ENCODE data around the gene TP53I13. TPM values are rescaled to one million over a fixed set of nuclear protein-coding genes. Genes with fewer than 3 reads are reported as not detected.
A peak's percentile ranks its signal among the peaks of the same experiment; 100 is the strongest.

The TP53I13 gene
- total and polyA plus RNA-seq, 4 experiments from 2014 or later: 31.5 to 158 (median 98.1) TPM

- Histone ChIP-seq H3K9me3 (ENCODE audit: control insufficient read depth in 1 of 2, low read length in 2 of 2) (no peaks in the 10 kb centered on the region), H3K27ac (ENCODE audit: low read depth, low read length) (no peak overlapping the region), H3K27me3 (ENCODE audit: insufficient read depth, low read length) (no peaks in the 10 kb centered on the region), H3K4me1 (ENCODE audit: insufficient read depth, low read length) (peaks cover 5% of the 10 kb centered on the region), H3K4me3 (ENCODE audit: low read length in 2 of 2) (no peak overlapping the region), H3K36me3 (ENCODE audit: insufficient read depth, low read length) (peaks cover 36% of the 10 kb centered on the region)
- Mint-ChIP-seq H3K27ac (no peak overlapping the region), H3K27me3 (no peaks in the 10 kb centered on the region), H3K4me1 (peaks cover 3 to 13% (median 9%) of the 10 kb centered on the region in 4 donors), H3K9me3 (no peaks in the 10 kb centered on the region), H3K36me3 (peaks cover 12 to 46% of the 10 kb centered on the region in 2 donors), H3K4me3 (no peak overlapping the region)
- no peak for DNase-seq
- CTCF ChIA-PET (ENCODE audit: partially characterized antibody): interaction anchor here (0.9 to 28.5 kb wide), 5 partner anchors 10 to 207 kb away, joined by 3 to 523 read pairs (median 10); partner anchors contain the start of genes ANKRD13B and CORO6
- POLR2A ChIA-PET (ENCODE audit: partially characterized antibody): interaction anchor here (0.8 to 12.9 kb wide), 5 partner anchors 9 to 40 kb away, joined by 3 to 127 read pairs (median 21); partner anchors contain the start of genes ABHD15, ANKRD13B and TP53I13
- intact Hi-C loops (cut with micrococcal nuclease): loop anchor here (10.0 kb wide), 1 partner anchor 202 kb away; no protein-coding TSS in a partner anchor
Measured at GRCh38 chr17:29576214-29577000, 7.9 kb downstream of the TP53I13 start.

- POLR2A ChIA-PET (ENCODE audit: partially characterized antibody): interaction anchor here (1.0 to 12.9 kb wide), 5 partner anchors 10 to 39 kb away, joined by 3 to 127 read pairs (median 21); partner anchors contain the start of genes ABHD15, ANKRD13B and TP53I13
- CTCF ChIA-PET (ENCODE audit: partially characterized antibody): interaction anchor here (1.0 to 28.5 kb wide), 3 partner anchors 9 to 40 kb away, joined by 3 to 523 read pairs (median 105); partner anchors contain the start of genes ANKRD13B and CORO6
- H3K4me1 ChIP-seq (ENCODE audit: insufficient read depth, low read length): peaks cover 5% of the 10 kb centered on the region
- no peak overlapping the region for H3K4me3 ChIP-seq (ENCODE audit: low read length in 2 of 2)
- intact Hi-C loops (cut with micrococcal nuclease): loop anchor here (10.0 kb wide), 1 partner anchor 202 kb away; no protein-coding TSS in a partner anchor
- H3K27me3 ChIP-seq (ENCODE audit: insufficient read depth, low read length): no peaks in the 10 kb centered on the region
- H3K9me3 ChIP-seq (ENCODE audit: control insufficient read depth in 1 of 2, low read length in 2 of 2): no peaks in the 10 kb centered on the region
- Mint-ChIP-seq H3K27me3 (no peaks in the 10 kb centered on the region), H3K9me3 (no peaks in the 10 kb centered on the region), H3K27ac (no peak overlapping the region), H3K4me1 (peaks cover 3 to 13% (median 7%) of the 10 kb centered on the region in 4 donors), H3K4me3 (no peak overlapping the region), H3K36me3 (peaks cover 12 to 48% of the 10 kb centered on the region in 2 donors)
- no peak overlapping the region for H3K27ac ChIP-seq (ENCODE audit: low read depth, low read length)
- H3K36me3 ChIP-seq (ENCODE audit: insufficient read depth, low read length): peaks cover 41% of the 10 kb centered on the region
- DNase-seq: no peak
Measured at GRCh38 chr17:29577001-29577370, 8.5 kb downstream of the TP53I13 start.

- H3K9me3 ChIP-seq (ENCODE audit: control insufficient read depth in 1 of 2, low read length in 2 of 2): no peaks in the 10 kb centered on the region
- H3K27ac ChIP-seq (ENCODE audit: low read depth, low read length): no peak overlapping the region
- H3K4me3 ChIP-seq (ENCODE audit: low read length in 2 of 2): no peak overlapping the region
- no peak overlapping the region for H3K4me3 Mint-ChIP-seq
- no peaks in the 10 kb centered on the region for H3K27me3 Mint-ChIP-seq
- H3K36me3 Mint-ChIP-seq: peaks cover 12 to 54% of the 10 kb centered on the region in 2 donors
- H3K36me3 ChIP-seq (ENCODE audit: insufficient read depth, low read length): peaks cover 43% of the 10 kb centered on the region
- H3K9me3 Mint-ChIP-seq: no peaks in the 10 kb centered on the region
- H3K27me3 ChIP-seq (ENCODE audit: insufficient read depth, low read length): no peaks in the 10 kb centered on the region
- peaks cover 5% of the 10 kb centered on the region for H3K4me1 ChIP-seq (ENCODE audit: insufficient read depth, low read length)
- CTCF ChIA-PET (ENCODE audit: partially characterized antibody): interaction anchor here (0.9 to 28.5 kb wide), 5 partner anchors 8 to 202 kb away, joined by 3 to 523 read pairs (median 34); partner anchors contain the start of genes ANKRD13B, CORO6 and TP53I13
- H3K4me1 Mint-ChIP-seq: peaks cover 3 to 13% (median 8%) of the 10 kb centered on the region in 4 donors
- DNase-seq: no peak
- POLR2A ChIA-PET (ENCODE audit: partially characterized antibody): interaction anchor here (1.0 to 12.9 kb wide), 4 partner anchors 11 to 39 kb away, joined by 3 to 127 read pairs (median 26); partner anchors contain the start of genes ABHD15, ANKRD13B and TP53I13
- intact Hi-C loops (cut with micrococcal nuclease): loop anchor here (10.0 kb wide), 1 partner anchor 203 kb away; no protein-coding TSS in a partner anchor
- no peak overlapping the region for H3K27ac Mint-ChIP-seq
Measured at GRCh38 chr17:29577385-29578211, 9.1 kb downstream of the TP53I13 start.

GRCh38 chr17:29578626-29579485 lies 10.4 kb downstream of the TP53I13 start:
- Mint-ChIP-seq H3K4me3 (no peak overlapping the region), H3K4me1 (peaks cover 3 to 18% (median 9%) of the 10 kb centered on the region in 4 donors), H3K27me3 (no peaks in the 10 kb centered on the region), H3K9me3 (no peaks in the 10 kb centered on the region), H3K27ac (peak overlapping the region in 2 of 7 donors; percentile 52 to 73), H3K36me3 (peaks cover 12 to 55% of the 10 kb centered on the region in 2 donors)
- intact Hi-C loops (cut with micrococcal nuclease): loop anchor here (10.0 kb wide), 1 partner anchor 204 kb away; no protein-coding TSS in a partner anchor
- CTCF ChIA-PET (ENCODE audit: partially characterized antibody): interaction anchor here (0.7 to 28.5 kb wide), 13 partner anchors 9 to 752 kb away, joined by 3 to 523 read pairs (median 7); partner anchors contain the start of genes ANKRD13B, CORO6 and TP53I13
- H3K4me1 ChIP-seq (ENCODE audit: insufficient read depth, low read length): peaks cover 5% of the 10 kb centered on the region
- H3K27me3 ChIP-seq (ENCODE audit: insufficient read depth, low read length): no peaks in the 10 kb centered on the region
- POLR2A ChIA-PET (ENCODE audit: partially characterized antibody): interaction anchor here (1.1 to 12.9 kb wide), 5 partner anchors 9 to 37 kb away, joined by 3 to 127 read pairs (median 32); partner anchors contain the start of genes ABHD15, ANKRD13B and TP53I13
- no peaks in the 10 kb centered on the region for H3K9me3 ChIP-seq (ENCODE audit: control insufficient read depth in 1 of 2, low read length in 2 of 2)
- H3K4me3 ChIP-seq (ENCODE audit: low read length in 2 of 2): no peak overlapping the region
- DNase-seq: no peak
- H3K27ac ChIP-seq (ENCODE audit: low read depth, low read length): no peak overlapping the region
- H3K36me3 ChIP-seq (ENCODE audit: insufficient read depth, low read length): peaks cover 43% of the 10 kb centered on the region

- Histone ChIP-seq H3K27ac (ENCODE audit: low read depth, low read length) (no peak overlapping the region), H3K4me3 (ENCODE audit: low read length in 2 of 2) (no peak overlapping the region), H3K4me1 (ENCODE audit: insufficient read depth, low read length) (peaks cover 18% of the 10 kb centered on the region), H3K36me3 (ENCODE audit: insufficient read depth, low read length) (peaks cover 35% of the 10 kb centered on the region), H3K9me3 (ENCODE audit: control insufficient read depth in 1 of 2, low read length in 2 of 2) (no peaks in the 10 kb centered on the region), H3K27me3 (ENCODE audit: insufficient read depth, low read length) (no peaks in the 10 kb centered on the region)
- Mint-ChIP-seq H3K27ac (peak overlapping the region; percentile 55 to 90 (median 83)), H3K4me3 (peak overlapping the region in 2 of 8 donors; percentile 8 to 65), H3K9me3 (no peaks in the 10 kb centered on the region), H3K36me3 (peaks cover 12 to 42% of the 10 kb centered on the region in 2 donors), H3K4me1 (peaks cover 8 to 31% (median 18%) of the 10 kb centered on the region in 4 donors), H3K27me3 (no peaks in the 10 kb centered on the region)
- ChIA-PET POLR2A (ENCODE audit: partially characterized antibody) (interaction anchor here (0.8 to 12.9 kb wide), 6 partner anchors 9 to 41 kb away, joined by 3 to 127 read pairs (median 21); partner anchors contain the start of genes ABHD15, ANKRD13B and TP53I13), CTCF (ENCODE audit: partially characterized antibody) (interaction anchor here (0.8 to 28.5 kb wide), 17 partner anchors 9 to 441 kb away, joined by 3 to 523 read pairs (median 5); partner anchors contain the start of genes ANKRD13B, CORO6 and TP53I13)
- peak; percentile 85 to 91 (median 87) for DNase-seq
- intact Hi-C loops (cut with micrococcal nuclease): loop anchor here (1.0 to 10.0 kb wide), 7 partner anchors 11 to 421 kb away; partner anchors contain the start of genes SSH2 and TP53I13
Measured at GRCh38 chr17:29579866-29580771, 11.6 kb downstream of the TP53I13 start.
